Body of pancreas (tissue), 4 donors: ENCODE data around the gene ARMC3.
"Not testable (repeated sequence)": the region's sequence is repeated elsewhere in the genome, so short reads cannot be mapped to it uniquely, and the experiment has no call there.

ENCODE experiments used
- CTCF ChIP-seq, 7 experiments: fragments of 450-650 bp in 4 of 7; fragments of 200-600 bp in 3 of 7; sonication (generic) in 3 of 7; IDR thresholded peaks; one replicate each; pipeline ENCODE4 v1.5.1; 2016 to 2019; ENCODE audit warnings: antibody characterized with exemption in 7 of 7
- POLR2A ChIP-seq, 3 donors: fragments of 450-650 bp; IDR thresholded peaks; one replicate each; pipeline ENCODE4 v1.6.1; 2016; ENCODE audit warnings: antibody characterized with exemption in 3 of 3, mild to moderate bottlenecking in 2 of 3

- TF ChIP-seq CTCF, POLR2A (IDR thresholded peaks at IDR 0.05): not testable (repeated sequence)
Measured at GRCh38 chr10:23070092-23070912, 142.4 kb downstream of the ARMC3 start.
